Loucy (cell line): ENCODE measurements around the gene PFDN4.

Experiments
- H2AFZ ChIP-seq: fragments of 200-600 bp; sonication (generic); 2 replicates; pipeline ENCODE4 v1.6.0; 2016; ENCODE audit warnings: antibody characterized with exemption, mild to moderate bottlenecking, low read length, moderate library complexity
- H3F3A ChIP-seq: fragments of 200-600 bp; 2 replicates; pipeline ENCODE4 v1.6.0; 2016; ENCODE audit warnings: antibody characterized with exemption, low read depth, mild to moderate bottlenecking
- H3K27me3 ChIP-seq: fragments of 200-600 bp; sonication (generic); 2 replicates; pipeline ENCODE4 v1.6.1; 2014; ENCODE audit warnings: low read length, mild to moderate bottlenecking; ENCODE audit not compliant: insufficient read depth, poor library complexity, severe bottlenecking
- H3K36me3 ChIP-seq: fragments of 200-600 bp; sonication (generic); 2 replicates; pipeline ENCODE4 v1.6.1; 2016; ENCODE audit warnings: low read length; ENCODE audit not compliant: insufficient read depth
- H3K4me1 ChIP-seq: fragments of 200-600 bp; sonication (generic); 2 replicates; pipeline ENCODE4 v1.5.1; 2014; ENCODE audit warnings: low read length, mild to moderate bottlenecking; ENCODE audit not compliant: insufficient read depth, poor library complexity, severe bottlenecking
- H3K4me2 ChIP-seq: fragments of 200-600 bp; sonication (generic); 2 replicates; pipeline ENCODE4 v1.6.0; 2014; ENCODE audit warnings: antibody characterized with exemption, low read length, low read depth, mild to moderate bottlenecking; ENCODE audit not compliant: poor library complexity, severe bottlenecking
- H3K4me3 ChIP-seq: fragments of 200-600 bp; sonication (generic); 2 replicates; pipeline ENCODE4 v1.5.1; 2014; ENCODE audit warnings: low read length, mild to moderate bottlenecking, mixed read lengths; ENCODE audit not compliant: poor library complexity, severe bottlenecking
- H3K79me2 ChIP-seq: fragments of 200-600 bp; sonication (generic); 2 replicates; pipeline ENCODE4 v1.6.1; 2014; ENCODE audit warnings: low read length; ENCODE audit not compliant: insufficient read depth
- H3K9ac ChIP-seq: fragments of 200-600 bp; sonication (generic); 2 replicates; pipeline ENCODE4 v1.6.0; 2014; ENCODE audit warnings: mild to moderate bottlenecking, low read depth, low read length, moderate library complexity; ENCODE audit not compliant: poor library complexity, severe bottlenecking
- H3K9me2 ChIP-seq: fragments of 200-600 bp; sonication (generic); replicated peaks from 2 replicates; pipeline ENCODE4 v1.6.1; 2016; ENCODE audit warnings: low read depth, low read length, mixed read lengths
- H3K9me3 ChIP-seq: fragments of 200-600 bp; sonication (generic); 2 replicates; pipeline ENCODE4 v1.6.1; 2014; ENCODE audit warnings: mild to moderate bottlenecking, antibody characterized with exemption, low read length, low read depth; ENCODE audit not compliant: insufficient read depth
- H4K20me1 ChIP-seq: fragments of 200-600 bp; sonication (generic); 2 replicates; pipeline ENCODE4 v1.6.0; 2014; ENCODE audit warnings: antibody characterized with exemption, low read length, mild to moderate bottlenecking; ENCODE audit not compliant: insufficient read depth, poor library complexity, severe bottlenecking
- CTCF ChIP-seq: fragments of 200-600 bp; sonication (generic); conservative IDR thresholded peaks from 2 replicates; pipeline ENCODE4 v1.5.1; 2014; ENCODE audit warnings: mild to moderate bottlenecking, antibody characterized with exemption, low read length
- EZH2phosphoT487 ChIP-seq: fragments of 200-600 bp; IDR thresholded peaks from 2 replicates; pipeline ENCODE4 v1.6.1; 2018; ENCODE audit warnings: antibody characterized with exemption, mild to moderate bottlenecking, moderate library complexity, borderline replicate concordance

The PFDN4 gene

GRCh38 chr20:54165803-54166202 is 42.1 kb upstream of the PFDN4 start:
- Histone ChIP-seq H3K27me3 (no peaks in the 10 kb centered on the region), H3K9me3 (no peaks in the 10 kb centered on the region), H3K36me3 (no peaks in the 10 kb centered on the region), H3K4me3 (no peak overlapping the region), H3K79me2 (no peaks in the 10 kb centered on the region), H3K9ac (no peak overlapping the region), H3K4me1 (peaks cover 10% of the 10 kb centered on the region), H4K20me1 (no peaks in the 10 kb centered on the region), H3K4me2 (no peak overlapping the region), H3K9me2 (no peaks in the 10 kb centered on the region), H2AFZ (no peak overlapping the region), H3F3A (no peaks in the 10 kb centered on the region)
- TF ChIP-seq EZH2phosphoT487, result no peak
- TF ChIP-seq CTCF, result no peak

GRCh38 chr20:54166987-54167662 is 40.8 kb upstream of the PFDN4 start:
- Histone ChIP-seq H3K4me1 (peaks cover 10% of the 10 kb centered on the region), H4K20me1 (no peaks in the 10 kb centered on the region), H3K4me3 (no peak overlapping the region), H3K9ac (no peak overlapping the region), H3K9me3 (no peaks in the 10 kb centered on the region), H3K36me3 (no peaks in the 10 kb centered on the region), H3K79me2 (no peaks in the 10 kb centered on the region), H3K9me2 (no peaks in the 10 kb centered on the region), H2AFZ (no peak overlapping the region), H3K27me3 (no peaks in the 10 kb centered on the region), H3F3A (no peaks in the 10 kb centered on the region), H3K4me2 (no peak overlapping the region)
- no peak for TF ChIP-seq CTCF
- no peak for TF ChIP-seq EZH2phosphoT487

- no peaks in the 10 kb centered on the region for H3K79me2 ChIP-seq
- H3K9me2 ChIP-seq, result no peaks in the 10 kb centered on the region
- TF ChIP-seq CTCF (no peak), EZH2phosphoT487 (no peak)
- peaks cover 10% of the 10 kb centered on the region for H3K4me1 ChIP-seq
- no peak overlapping the region for H2AFZ ChIP-seq
- H3K9ac ChIP-seq, result no peak overlapping the region
- H3K4me2 ChIP-seq, result no peak overlapping the region
- H3F3A ChIP-seq, result no peaks in the 10 kb centered on the region
- no peak overlapping the region for H3K4me3 ChIP-seq
- H4K20me1 ChIP-seq, result no peaks in the 10 kb centered on the region
- H3K9me3 ChIP-seq, result no peaks in the 10 kb centered on the region
- no peaks in the 10 kb centered on the region for H3K27me3 ChIP-seq
- no peaks in the 10 kb centered on the region for H3K36me3 ChIP-seq
These were observed 39.7 kb upstream of the PFDN4 start for GRCh38 chr20:54167909-54168872.
